Suprapubic skin (tissue), 4 donors: ENCODE data around the gene PLXNA1.

Experiments used
- CTCF ChIP-seq, 2 donors: fragments of 200-600 bp in 1 of 2; fragments of 450-650 bp in 1 of 2; sonication (generic) in 1 of 2; IDR thresholded peaks; one replicate each; pipeline ENCODE4 v1.5.1; 2016 to 2019; ENCODE audit warnings: antibody characterized with exemption in 2 of 2, mild to moderate bottlenecking in 1 of 2, moderate library complexity in 1 of 2
- EP300 ChIP-seq: sonication (generic); formaldehyde crosslinking; IDR thresholded peaks from one replicate; pipeline ENCODE4 v1.6.1; 2017; ENCODE audit warnings: antibody characterized with exemption
- POLR2A ChIP-seq, 2 donors: fragments of 450-650 bp; IDR thresholded peaks; one replicate each; pipeline ENCODE4 v1.6.1; 2017; ENCODE audit warnings: antibody characterized with exemption in 2 of 2, mild to moderate bottlenecking in 2 of 2, moderate library complexity in 2 of 2
- POLR2AphosphoS5 ChIP-seq, 3 donors: sonication (generic); formaldehyde crosslinking; IDR thresholded peaks; one replicate each; pipeline ENCODE4 v1.6.1; 2017; ENCODE audit warnings: antibody characterized with exemption in 3 of 3

GRCh38 chr3:126972866-126973265, 10.0 kb upstream of the PLXNA1 start:
- TF ChIP-seq CTCF (IDR thresholded peaks at IDR 0.05), result no peak
- no peak for TF ChIP-seq EP300
- TF ChIP-seq POLR2A (IDR thresholded peaks at IDR 0.05), result no peak
- no peak for TF ChIP-seq POLR2AphosphoS5 (IDR thresholded peaks at IDR 0.05)
